Measurements from ENCODE around the gene NEURL1. TPM values are rescaled to one million over a fixed set of nuclear protein-coding genes. Genes with fewer than 3 reads are reported as not detected.

The NEURL1 gene
- total RNA-seq, 2 experiments from 2014 or later, result 0.98 to 1.1 TPM

GRCh38 chr10:103618575-103619423 is 125.3 kb downstream of the NEURL1 start:
- ChIA-PET POLR2A (no interaction called here), CTCF (interaction anchor here (0.9 to 1.1 kb wide), 2 partner anchors 13 to 67 kb away, joined by 3 read pairs; no protein-coding TSS in a partner anchor)
- DNase-seq, result no peak
- H3K27ac Mint-ChIP-seq, result no peak overlapping the region
- peaks cover 6% of the 10 kb centered on the region for H3K4me1 Mint-ChIP-seq
- H3K36me3 Mint-ChIP-seq (ENCODE audit: low read depth), result peaks cover 6% of the 10 kb centered on the region
- no peaks in the 10 kb centered on the region for H3K27me3 Mint-ChIP-seq
- no peak overlapping the region for H3K4me3 Mint-ChIP-seq
- H3K9me3 Mint-ChIP-seq, result no peaks in the 10 kb centered on the region

- Mint-ChIP-seq H3K27ac (no peak overlapping the region), H3K4me1 (peaks cover 1% of the 10 kb centered on the region), H3K36me3 (ENCODE audit: low read depth) (peaks cover 4% of the 10 kb centered on the region), H3K27me3 (no peaks in the 10 kb centered on the region), H3K9me3 (no peaks in the 10 kb centered on the region), H3K4me3 (no peak overlapping the region)
- CTCF ChIA-PET, result no interaction called here
- no peak for DNase-seq
- POLR2A ChIA-PET, result interaction anchor here (1.4 kb wide), 1 partner anchor 14 kb away, joined by 3 read pairs; no protein-coding TSS in a partner anchor
These were observed 126.2 kb downstream of the NEURL1 start for GRCh38 chr10:103619424-103620351.

- CTCF ChIA-PET, result no interaction called here
- POLR2A ChIA-PET, result interaction anchor here (1.4 kb wide), 1 partner anchor 15 kb away, joined by 3 read pairs; no protein-coding TSS in a partner anchor
- Mint-ChIP-seq H3K27ac (no peak overlapping the region), H3K4me3 (no peak overlapping the region), H3K4me1 (no peaks in the 10 kb centered on the region), H3K9me3 (no peaks in the 10 kb centered on the region), H3K27me3 (no peaks in the 10 kb centered on the region), H3K36me3 (ENCODE audit: low read depth) (peaks cover 4% of the 10 kb centered on the region)
- no peak for DNase-seq
These were observed 126.8 kb downstream of the NEURL1 start for GRCh38 chr10:103620352-103620740.

GRCh38 chr10:103620891-103621782 is 127.6 kb downstream of the NEURL1 start:
- Mint-ChIP-seq H3K4me3 (no peak overlapping the region), H3K27me3 (no peaks in the 10 kb centered on the region), H3K36me3 (ENCODE audit: low read depth) (peaks cover 4% of the 10 kb centered on the region), H3K27ac (no peak overlapping the region), H3K9me3 (no peaks in the 10 kb centered on the region), H3K4me1 (no peaks in the 10 kb centered on the region)
- ChIA-PET CTCF (no interaction called here), POLR2A (interaction anchor here (1.4 kb wide), 1 partner anchor 16 kb away, joined by 3 read pairs; no protein-coding TSS in a partner anchor)
- DNase-seq, result no peak

- H3K4me3 Mint-ChIP-seq, result no peak overlapping the region
- DNase-seq, result no peak
- ChIA-PET POLR2A (no interaction called here), CTCF (no interaction called here)
- H3K27me3 Mint-ChIP-seq, result no peaks in the 10 kb centered on the region
- H3K27ac Mint-ChIP-seq, result no peak overlapping the region
- H3K36me3 Mint-ChIP-seq (ENCODE audit: low read depth), result peaks cover 4% of the 10 kb centered on the region
- no peaks in the 10 kb centered on the region for H3K9me3 Mint-ChIP-seq
- H3K4me1 Mint-ChIP-seq, result no peaks in the 10 kb centered on the region
These were observed 128.2 kb downstream of the NEURL1 start for GRCh38 chr10:103621783-103622125.

GRCh38 chr10:103622286-103622685 is 128.8 kb downstream of the NEURL1 start:
- ChIA-PET POLR2A (no interaction called here), CTCF (no interaction called here)
- H3K4me3 Mint-ChIP-seq, result no peak overlapping the region
- no peaks in the 10 kb centered on the region for H3K4me1 Mint-ChIP-seq
- no peaks in the 10 kb centered on the region for H3K27me3 Mint-ChIP-seq
- no peaks in the 10 kb centered on the region for H3K9me3 Mint-ChIP-seq
- H3K36me3 Mint-ChIP-seq (ENCODE audit: low read depth), result peaks cover 4% of the 10 kb centered on the region
- no peak for DNase-seq
- H3K27ac Mint-ChIP-seq, result no peak overlapping the region

- H3K36me3 Mint-ChIP-seq (ENCODE audit: low read depth), result peaks cover 4% of the 10 kb centered on the region
- H3K4me1 Mint-ChIP-seq, result no peaks in the 10 kb centered on the region
- no peaks in the 10 kb centered on the region for H3K27me3 Mint-ChIP-seq
- no peak for DNase-seq
- ChIA-PET POLR2A (no interaction called here), CTCF (interaction anchor here (1.0 kb wide), 1 partner anchor 63 kb away, joined by 3 read pairs; no protein-coding TSS in a partner anchor)
- no peak overlapping the region for H3K27ac Mint-ChIP-seq
- H3K9me3 Mint-ChIP-seq, result no peaks in the 10 kb centered on the region
- no peak overlapping the region for H3K4me3 Mint-ChIP-seq
These were observed 129.6 kb downstream of the NEURL1 start for GRCh38 chr10:103622935-103623574.

GRCh38 chr10:103626178-103626577 is 132.7 kb downstream of the NEURL1 start:
- DNase-seq, result no peak
- H3K4me3 Mint-ChIP-seq, result no peak overlapping the region
- ChIA-PET POLR2A (no interaction called here), CTCF (no interaction called here)
- no peaks in the 10 kb centered on the region for H3K9me3 Mint-ChIP-seq
- no peaks in the 10 kb centered on the region for H3K36me3 Mint-ChIP-seq (ENCODE audit: low read depth)
- H3K4me1 Mint-ChIP-seq, result no peaks in the 10 kb centered on the region
- no peak overlapping the region for H3K27ac Mint-ChIP-seq
- H3K27me3 Mint-ChIP-seq, result no peaks in the 10 kb centered on the region

- DNase-seq, result no peak
- CTCF ChIA-PET, result interaction anchor here (1.2 kb wide), 1 partner anchor 59 kb away, joined by 3 read pairs; no protein-coding TSS in a partner anchor
- Mint-ChIP-seq H3K27me3 (no peaks in the 10 kb centered on the region), H3K9me3 (no peaks in the 10 kb centered on the region), H3K27ac (no peak overlapping the region), H3K36me3 (ENCODE audit: low read depth) (no peaks in the 10 kb centered on the region), H3K4me3 (no peak overlapping the region), H3K4me1 (peaks cover 4% of the 10 kb centered on the region)
- POLR2A ChIA-PET, result no interaction called here
These were observed 133.8 kb downstream of the NEURL1 start for GRCh38 chr10:103627111-103627892.

- Mint-ChIP-seq H3K9me3 (no peaks in the 10 kb centered on the region), H3K4me3 (no peak overlapping the region), H3K27me3 (no peaks in the 10 kb centered on the region), H3K36me3 (ENCODE audit: low read depth) (no peaks in the 10 kb centered on the region), H3K27ac (no peak overlapping the region), H3K4me1 (peaks cover 6% of the 10 kb centered on the region)
- no peak for DNase-seq
- CTCF ChIA-PET, result interaction anchor here (1.2 kb wide), 1 partner anchor 58 kb away, joined by 3 read pairs; no protein-coding TSS in a partner anchor
- POLR2A ChIA-PET, result interaction anchor here (0.7 kb wide), 1 partner anchor 58 kb away, joined by 3 read pairs; no protein-coding TSS in a partner anchor
These were observed 134.4 kb downstream of the NEURL1 start for GRCh38 chr10:103627893-103628292.

GRCh38 chr10:103629581-103629980 is 136.1 kb downstream of the NEURL1 start:
- H3K27ac Mint-ChIP-seq, result no peak overlapping the region
- no peaks in the 10 kb centered on the region for H3K27me3 Mint-ChIP-seq
- no peaks in the 10 kb centered on the region for H3K9me3 Mint-ChIP-seq
- no peak for DNase-seq
- ChIA-PET POLR2A (no interaction called here), CTCF (no interaction called here)
- no peak overlapping the region for H3K4me3 Mint-ChIP-seq
- peaks cover 7% of the 10 kb centered on the region for H3K4me1 Mint-ChIP-seq
- no peaks in the 10 kb centered on the region for H3K36me3 Mint-ChIP-seq (ENCODE audit: low read depth)

- CTCF ChIA-PET, result no interaction called here
- POLR2A ChIA-PET, result no interaction called here
- H3K9me3 Mint-ChIP-seq, result no peaks in the 10 kb centered on the region
These were observed 136.7 kb downstream of the NEURL1 start for GRCh38 chr10:103630156-103630555.

More at GRCh38 chr10:103630156-103630555, 136.7 kb downstream of the NEURL1 start:
- Mint-ChIP-seq H3K27ac (no peak overlapping the region), H3K4me3 (no peak overlapping the region), H3K4me1 (peaks cover 10% of the 10 kb centered on the region), H3K36me3 (ENCODE audit: low read depth) (no peaks in the 10 kb centered on the region), H3K27me3 (no peaks in the 10 kb centered on the region)
- DNase-seq, result no peak
